ENCODE data around the gene PRRG2. TPM values are rescaled to one million over a fixed set of nuclear protein-coding genes. Genes with fewer than 3 reads are reported as not detected.

PRRG2 gene
- total and polyA plus RNA-seq, 4 donors: 5.1 to 11.7 (median 9.8) TPM

DNA sequence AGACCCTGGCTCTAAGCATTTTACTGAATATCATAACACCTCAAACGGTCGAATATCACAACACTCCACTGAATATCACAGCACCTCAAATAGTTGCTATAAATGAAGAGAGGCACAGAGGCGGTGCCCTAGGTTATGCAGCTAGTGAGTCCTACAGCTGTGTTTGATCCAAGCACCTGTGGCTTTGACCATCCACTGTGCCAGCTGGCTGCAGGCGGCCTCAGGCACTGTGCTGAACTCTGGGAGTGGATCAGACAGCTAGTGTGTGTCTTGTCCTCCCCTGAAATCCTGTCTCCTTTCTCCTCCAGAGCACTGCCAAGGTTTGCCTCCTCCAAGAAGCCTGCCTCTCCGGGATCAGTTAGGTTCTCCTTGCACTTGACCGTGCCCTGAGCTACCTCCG, 8.1 kb upstream of the PRRG2 start:
- ATAC-seq (ENCODE audit: insufficient read depth, low FRiP score) (no peak), DNase-seq (no peak)
- Histone ChIP-seq H3K27ac (ENCODE audit: low read depth in 1 of 2, low read length in 1 of 2) (no peak overlapping the region), H3K4me3 (no peak overlapping the region), H3K27me3 (ENCODE audit: control insufficient read depth in 3 of 3, insufficient read depth in 3 of 3, low read length in 2 of 3) (no peaks in the 10 kb centered on the region), H3K9me3 (ENCODE audit: control insufficient read depth in 4 of 4, insufficient read depth in 3 of 4, low read length in 3 of 4) (no peaks in the 10 kb centered on the region), H3K9ac (ENCODE audit: insufficient read depth in 1 of 2, low read length in 2 of 2) (no peak overlapping the region), H3K4me1 (ENCODE audit: control insufficient read depth in 5 of 5, insufficient read depth in 5 of 5, low read length in 5 of 5) (peaks cover 3 to 7% (median 6%) of the 10 kb centered on the region in 5 donors), H3K36me3 (ENCODE audit: control insufficient read depth in 4 of 4, insufficient read depth in 4 of 4, low read length in 4 of 4) (peaks cover 4 to 15% (median 7%) of the 10 kb centered on the region in 4 donors)
- 92 to 96% methylated on average over 7 of the region's 7 CpGs for WGBS, 2 donors
- TF ChIP-seq, protein P1, sequence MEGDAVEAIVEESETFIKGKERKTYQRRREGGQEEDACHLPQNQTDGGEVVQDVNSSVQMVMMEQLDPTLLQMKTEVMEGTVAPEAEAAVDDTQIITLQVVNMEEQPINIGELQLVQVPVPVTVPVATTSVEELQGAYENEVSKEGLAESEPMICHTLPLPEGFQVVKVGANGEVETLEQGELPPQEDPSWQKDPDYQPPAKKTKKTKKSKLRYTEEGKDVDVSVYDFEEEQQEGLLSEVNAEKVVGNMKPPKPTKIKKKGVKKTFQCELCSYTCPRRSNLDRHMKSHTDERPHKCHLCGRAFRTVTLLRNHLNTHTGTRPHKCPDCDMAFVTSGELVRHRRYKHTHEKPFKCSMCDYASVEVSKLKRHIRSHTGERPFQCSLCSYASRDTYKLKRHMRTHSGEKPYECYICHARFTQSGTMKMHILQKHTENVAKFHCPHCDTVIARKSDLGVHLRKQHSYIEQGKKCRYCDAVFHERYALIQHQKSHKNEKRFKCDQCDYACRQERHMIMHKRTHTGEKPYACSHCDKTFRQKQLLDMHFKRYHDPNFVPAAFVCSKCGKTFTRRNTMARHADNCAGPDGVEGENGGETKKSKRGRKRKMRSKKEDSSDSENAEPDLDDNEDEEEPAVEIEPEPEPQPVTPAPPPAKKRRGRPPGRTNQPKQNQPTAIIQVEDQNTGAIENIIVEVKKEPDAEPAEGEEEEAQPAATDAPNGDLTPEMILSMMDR (IDR thresholded peaks at IDR 0.05; ENCODE audit: control extremely low read depth, extremely low read depth): no peak

DNA sequence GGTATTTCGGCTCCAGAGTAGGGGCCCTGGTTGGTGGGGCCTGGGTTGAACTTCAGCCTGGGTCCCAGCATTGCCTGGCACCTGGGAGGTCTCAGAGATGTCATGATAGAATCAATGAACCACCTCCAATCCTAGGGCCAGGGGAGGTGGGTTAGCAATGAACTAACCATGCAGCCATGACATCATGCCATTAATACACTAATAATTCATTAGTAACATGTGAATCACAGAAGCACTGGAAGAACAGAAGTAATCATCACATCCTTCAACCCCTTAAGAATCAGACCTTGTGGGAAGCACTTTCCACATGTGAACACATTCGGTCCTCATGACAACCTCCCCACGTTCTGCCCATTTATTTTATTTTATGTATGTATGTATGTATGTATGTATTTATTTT, 7.7 kb upstream of the PRRG2 start:
- Histone ChIP-seq H3K4me3 (no peak overlapping the region), H3K27ac (ENCODE audit: low read depth in 1 of 2, low read length in 1 of 2) (no peak overlapping the region), H3K36me3 (ENCODE audit: control insufficient read depth in 4 of 4, insufficient read depth in 4 of 4, low read length in 4 of 4) (peaks cover 3 to 15% (median 6%) of the 10 kb centered on the region in 4 donors), H3K27me3 (ENCODE audit: control insufficient read depth in 3 of 3, insufficient read depth in 3 of 3, low read length in 2 of 3) (no peaks in the 10 kb centered on the region), H3K9ac (ENCODE audit: insufficient read depth in 1 of 2, low read length in 2 of 2) (no peak overlapping the region), H3K4me1 (ENCODE audit: control insufficient read depth in 5 of 5, insufficient read depth in 5 of 5, low read length in 5 of 5) (peaks cover 3 to 7% (median 6%) of the 10 kb centered on the region in 5 donors), H3K9me3 (ENCODE audit: control insufficient read depth in 4 of 4, insufficient read depth in 3 of 4, low read length in 3 of 4) (no peaks in the 10 kb centered on the region)
- TF ChIP-seq, protein P1 (IDR thresholded peaks at IDR 0.05; ENCODE audit: control extremely low read depth, extremely low read depth): no peak
- 88 to 92% methylated on average over 3 of the region's 3 CpGs for WGBS, 2 donors
- ATAC-seq (ENCODE audit: insufficient read depth, low FRiP score) (no peak), DNase-seq (no peak)

DNA sequence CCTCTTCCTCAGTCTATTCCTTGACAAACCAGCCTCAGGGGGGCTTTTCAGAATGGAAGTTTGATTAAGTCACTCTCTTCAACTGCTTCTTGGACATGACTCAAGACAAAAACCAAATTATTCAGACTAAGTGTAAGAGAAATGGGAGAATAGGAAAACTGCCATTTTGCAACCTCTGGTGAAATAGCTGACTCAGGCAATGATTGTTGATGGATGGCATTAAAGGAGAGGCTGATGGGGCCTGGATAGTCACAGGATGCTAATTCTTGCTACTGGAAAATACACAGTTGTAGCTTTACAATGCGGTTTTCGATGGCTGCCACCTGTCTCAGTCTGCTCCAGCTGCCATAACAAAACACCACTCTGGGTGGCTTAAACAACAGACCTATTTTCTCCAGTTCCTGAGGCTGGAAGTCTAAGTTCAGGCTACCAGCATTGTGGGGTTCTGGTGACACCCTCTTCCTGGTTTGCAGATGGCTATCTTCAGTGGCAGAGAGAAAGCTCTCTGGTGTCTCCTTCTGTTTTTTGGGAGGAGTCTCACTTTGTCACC, 6.8 kb upstream of the PRRG2 start:
- Histone ChIP-seq H3K27me3 (ENCODE audit: control insufficient read depth in 3 of 3, insufficient read depth in 3 of 3, low read length in 2 of 3) (no peaks in the 10 kb centered on the region), H3K4me3 (no peak overlapping the region), H3K9ac (ENCODE audit: insufficient read depth in 1 of 2, low read length in 2 of 2) (no peak overlapping the region), H3K9me3 (ENCODE audit: control insufficient read depth in 4 of 4, insufficient read depth in 3 of 4, low read length in 3 of 4) (no peaks in the 10 kb centered on the region), H3K36me3 (ENCODE audit: control insufficient read depth in 4 of 4, insufficient read depth in 4 of 4, low read length in 4 of 4) (peaks cover 3 to 15% (median 6%) of the 10 kb centered on the region in 4 donors), H3K27ac (ENCODE audit: low read depth in 1 of 2, low read length in 1 of 2) (no peak overlapping the region), H3K4me1 (ENCODE audit: control insufficient read depth in 5 of 5, insufficient read depth in 5 of 5, low read length in 5 of 5) (peaks cover 6 to 11% (median 8%) of the 10 kb centered on the region in 5 donors)
- no peak for DNase-seq
- 94 to 97% methylated on average over 2 of the region's 2 CpGs for WGBS, 2 donors
- no peak for ATAC-seq (ENCODE audit: insufficient read depth, low FRiP score)
- TF ChIP-seq, protein P1 (IDR thresholded peaks at IDR 0.05; ENCODE audit: control extremely low read depth, extremely low read depth): no peak

DNA sequence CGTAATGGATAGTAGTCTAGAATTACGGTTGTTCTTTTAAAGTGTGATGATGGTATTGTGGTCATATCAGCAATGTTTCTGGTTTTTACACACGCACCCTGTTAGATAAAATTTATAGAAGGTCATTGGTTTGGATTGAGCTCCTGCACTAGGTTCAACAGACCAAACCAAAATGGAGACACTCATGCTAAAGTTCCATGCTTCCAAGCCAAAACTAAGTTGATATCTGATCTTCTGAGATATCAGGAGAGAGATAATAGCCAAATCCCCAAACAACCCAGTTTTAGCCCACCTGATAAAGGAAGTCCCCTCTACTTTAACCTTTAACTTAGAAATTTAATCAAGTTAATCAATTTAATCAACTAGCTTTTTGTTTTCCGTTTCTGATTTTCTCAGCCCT, 1.9 kb upstream of the PRRG2 start:
- TF ChIP-seq, protein P1 (IDR thresholded peaks at IDR 0.05; ENCODE audit: control extremely low read depth, extremely low read depth): no peak
- Histone ChIP-seq H3K9ac (ENCODE audit: insufficient read depth in 1 of 2, low read length in 2 of 2) (peak overlapping the region in 1 of 2 donors; percentile 93), H3K27ac (ENCODE audit: low read depth in 1 of 2, low read length in 1 of 2) (no peak overlapping the region), H3K4me3 (no peak overlapping the region), H3K9me3 (ENCODE audit: control insufficient read depth in 4 of 4, insufficient read depth in 3 of 4, low read length in 3 of 4) (no peaks in the 10 kb centered on the region), H3K27me3 (ENCODE audit: control insufficient read depth in 3 of 3, insufficient read depth in 3 of 3, low read length in 2 of 3) (no peaks in the 10 kb centered on the region), H3K36me3 (ENCODE audit: control insufficient read depth in 4 of 4, insufficient read depth in 4 of 4, low read length in 4 of 4) (peaks cover 0 to 12% (median 3%) of the 10 kb centered on the region in 4 donors), H3K4me1 (ENCODE audit: control insufficient read depth in 5 of 5, insufficient read depth in 5 of 5, low read length in 5 of 5) (peaks cover 0 to 15% (median 4%) of the 10 kb centered on the region in 5 donors)
- 75 to 81% methylated on average over 4 of the region's 4 CpGs for WGBS, 2 donors
- no peak for DNase-seq
- no peak for ATAC-seq (ENCODE audit: insufficient read depth, low FRiP score)
